ENCODE results near the gene MFAP3L. TPM values are rescaled to one million over a fixed set of nuclear protein-coding genes. Genes with fewer than 3 reads are reported as not detected.

MFAP3L gene
- total RNA-seq, 4 donors from 2014 or later = 1.7 to 2.2 (median 1.7) TPM

- no peak for DNase-seq
- Histone ChIP-seq H3K9me3 (no peaks in the 10 kb centered on the region), H3K4me1 (no peaks in the 10 kb centered on the region), H3K36me3 (no peaks in the 10 kb centered on the region), H3K27ac (no peak overlapping the region), H3K27me3 (no peaks in the 10 kb centered on the region), H3K4me3 (no peak overlapping the region)
- no peak for TF ChIP-seq POLR2A (IDR thresholded peaks at IDR 0.05)
- TF ChIP-seq, protein P1, sequence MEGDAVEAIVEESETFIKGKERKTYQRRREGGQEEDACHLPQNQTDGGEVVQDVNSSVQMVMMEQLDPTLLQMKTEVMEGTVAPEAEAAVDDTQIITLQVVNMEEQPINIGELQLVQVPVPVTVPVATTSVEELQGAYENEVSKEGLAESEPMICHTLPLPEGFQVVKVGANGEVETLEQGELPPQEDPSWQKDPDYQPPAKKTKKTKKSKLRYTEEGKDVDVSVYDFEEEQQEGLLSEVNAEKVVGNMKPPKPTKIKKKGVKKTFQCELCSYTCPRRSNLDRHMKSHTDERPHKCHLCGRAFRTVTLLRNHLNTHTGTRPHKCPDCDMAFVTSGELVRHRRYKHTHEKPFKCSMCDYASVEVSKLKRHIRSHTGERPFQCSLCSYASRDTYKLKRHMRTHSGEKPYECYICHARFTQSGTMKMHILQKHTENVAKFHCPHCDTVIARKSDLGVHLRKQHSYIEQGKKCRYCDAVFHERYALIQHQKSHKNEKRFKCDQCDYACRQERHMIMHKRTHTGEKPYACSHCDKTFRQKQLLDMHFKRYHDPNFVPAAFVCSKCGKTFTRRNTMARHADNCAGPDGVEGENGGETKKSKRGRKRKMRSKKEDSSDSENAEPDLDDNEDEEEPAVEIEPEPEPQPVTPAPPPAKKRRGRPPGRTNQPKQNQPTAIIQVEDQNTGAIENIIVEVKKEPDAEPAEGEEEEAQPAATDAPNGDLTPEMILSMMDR (IDR thresholded peaks at IDR 0.05) = no peak
These were observed 40.3 kb downstream of the MFAP3L start for GRCh38 chr4:169985881-169986280.

DNA sequence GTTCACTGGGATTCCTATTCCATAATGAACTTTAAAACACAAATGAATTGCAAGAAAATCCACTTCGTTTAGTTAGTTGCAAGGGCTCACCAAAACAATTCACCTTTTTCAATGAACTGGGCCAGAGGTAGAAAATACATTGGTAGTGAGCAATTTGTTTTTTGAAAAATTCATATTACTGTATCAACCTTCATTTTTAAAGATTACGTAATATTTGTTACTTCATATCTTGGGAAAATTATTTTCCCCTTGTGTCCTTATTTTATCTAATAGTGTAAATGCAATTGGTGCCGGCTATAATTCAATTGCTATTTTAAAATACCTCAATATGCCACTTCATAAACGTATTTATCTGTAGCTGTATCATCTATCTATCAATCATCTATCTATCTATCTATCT lies 41.5 kb downstream of the MFAP3L start:
- Histone ChIP-seq H3K27me3 (no peaks in the 10 kb centered on the region), H3K27ac (no peak overlapping the region), H3K4me1 (no peaks in the 10 kb centered on the region), H3K9me3 (no peaks in the 10 kb centered on the region), H3K4me3 (no peak overlapping the region), H3K36me3 (no peaks in the 10 kb centered on the region)
- DNase-seq = no peak
- TF ChIP-seq POLR2A (IDR thresholded peaks at IDR 0.05) = no peak
- TF ChIP-seq, protein P1 (IDR thresholded peaks at IDR 0.05) = no peak

GRCh38 chr4:169984173-169984572 lies 42.0 kb downstream of the MFAP3L start:
- DNase-seq = no peak
- Histone ChIP-seq H3K9me3 (no peaks in the 10 kb centered on the region), H3K27me3 (no peaks in the 10 kb centered on the region), H3K4me1 (no peaks in the 10 kb centered on the region), H3K36me3 (no peaks in the 10 kb centered on the region), H3K4me3 (no peak overlapping the region), H3K27ac (no peak overlapping the region)
- TF ChIP-seq POLR2A (IDR thresholded peaks at IDR 0.05) = no peak
- TF ChIP-seq, protein P1 (IDR thresholded peaks at IDR 0.05) = no peak

DNA sequence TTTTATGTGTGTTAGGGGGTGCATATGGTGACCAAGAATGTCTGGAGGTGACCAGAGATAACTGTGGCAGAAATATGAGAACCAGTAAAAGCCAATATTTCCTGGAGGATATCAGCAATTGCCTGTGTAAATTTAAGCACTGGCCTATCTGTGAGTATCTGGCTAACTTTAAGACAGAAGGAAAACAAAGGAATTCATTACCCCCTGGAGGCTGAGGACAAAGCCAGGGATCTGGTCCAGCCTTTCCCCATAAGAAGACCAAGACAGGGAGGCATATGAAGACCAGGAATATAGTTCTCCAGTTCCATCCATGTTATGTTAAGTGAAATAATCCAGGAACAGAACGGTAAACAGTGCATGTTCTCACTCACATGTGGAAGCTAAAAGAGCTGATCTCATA lies 49.2 kb downstream of the MFAP3L start:
- DNase-seq = no peak
- Histone ChIP-seq H3K4me3 (no peak overlapping the region), H3K4me1 (no peaks in the 10 kb centered on the region), H3K27ac (no peak overlapping the region), H3K36me3 (no peaks in the 10 kb centered on the region), H3K27me3 (no peaks in the 10 kb centered on the region), H3K9me3 (no peaks in the 10 kb centered on the region)
- TF ChIP-seq, protein P1 (IDR thresholded peaks at IDR 0.05) = no peak
- TF ChIP-seq POLR2A (IDR thresholded peaks at IDR 0.05) = no peak

GRCh38 chr4:169975838-169976796 lies 50.1 kb downstream of the MFAP3L start:
- Histone ChIP-seq H3K4me3 (no peak overlapping the region), H3K27me3 (no peaks in the 10 kb centered on the region), H3K9me3 (no peaks in the 10 kb centered on the region), H3K4me1 (no peaks in the 10 kb centered on the region), H3K36me3 (no peaks in the 10 kb centered on the region), H3K27ac (no peak overlapping the region)
- peak in 1 of 3 donors; percentile 56 for DNase-seq
- no peak for TF ChIP-seq POLR2A (IDR thresholded peaks at IDR 0.05)
- TF ChIP-seq, protein P1 (IDR thresholded peaks at IDR 0.05) = no peak

Data from Peyer's patch (tissue), 4 donors.